ENCODE results near the gene OLIG2. TPM values are rescaled to one million over a fixed set of nuclear protein-coding genes. Genes with fewer than 3 reads are reported as not detected.

Gene OLIG2
- total RNA-seq (2021), result 0.60 to 0.79 TPM (median 0.71 TPM) in 3 replicates
- Bru-seq, nascent RNA, result percentile 33 among the genes with signal in this experiment
- long read RNA-seq, experiment 1, partial matches to known transcripts, result 0 of 2 reads
- long read RNA-seq, experiment 1, other reads (novel, unspliced or antisense), result 0 of 2 reads
- long read RNA-seq, experiment 2, partial matches to known transcripts, result 0 of 2 reads
- long read RNA-seq, experiment 2, other reads (novel, unspliced or antisense), result 0 of 2 reads
- long read RNA-seq, experiment 3, result 0 reads

GRCh38 chr21:33025489-33026442, at the start of gene OLIG2:
TSS of gene OLIG2 (plus strand) at chr21:33025935. CDS start at chr21:33026863, 928 bp downstream.
- Mint-ChIP-seq H3K9me3 (no peaks in the 10 kb centered on the region), H3K27me3 (ENCODE audit: low read depth) (peaks cover 100% of the 10 kb centered on the region), H3K27ac (no peak within 1 kb of the TSS), H3K36me3 (no peaks in the 10 kb centered on the region), H3K4me3 (peak within 1 kb of the TSS; percentile 73), H3K4me1 (peaks cover 60% of the 10 kb centered on the region)
- DNase-seq (ENCODE audit: low spot score) (peak; percentile 95), ATAC-seq (peak; percentile 87)
- ChIA-PET CTCF (interaction anchor here (0.9 to 3.3 kb wide), 29 partner anchors 8 to 419 kb away, joined by 3 to 82 read pairs (median 4); partner anchors contain the start of gene IFNAR1), POLR2A (interaction anchor here (0.5 to 1.8 kb wide), 4 partner anchors 10 to 151 kb away, joined by 3 to 4 read pairs (median 3); no protein-coding TSS in a partner anchor)
- 0 out of 2 replicates have a peak, but pooled peaks have one; percentile 3 for TF ChIP-seq PRDM15 (CRISPR knock-in tag; IDR thresholded peaks at IDR 0.05)
- TF ChIP-seq NFYB (CRISPR knock-in tag; conservative IDR thresholded peaks at IDR 0.05; ENCODE audit: low read depth), result peak; percentile 65
- peak; percentile 41; the same call in 1 of the 2 replicates for TF ChIP-seq SP1 (CRISPR knock-in tag; conservative IDR thresholded peaks at IDR 0.05)
- no peak for TF ChIP-seq ZNF671 (CRISPR knock-in tag; IDR thresholded peaks at IDR 0.05)
- 0 out of 2 replicates have a peak, but pooled peaks have one; percentile 4 for TF ChIP-seq ZNF423 (CRISPR knock-in tag; IDR thresholded peaks at IDR 0.05)
- TF ChIP-seq CREM (CRISPR knock-in tag; IDR thresholded peaks at IDR 0.05), result no peak

- DNase-seq (ENCODE audit: low spot score) (no peak), ATAC-seq (no peak)
- peaks cover 21% of the 10 kb centered on the region for H3K4me1 Mint-ChIP-seq
- no peaks in the 10 kb centered on the region for H3K36me3 Mint-ChIP-seq
- no peak overlapping the region for H3K27ac Mint-ChIP-seq
- H3K9me3 Mint-ChIP-seq, result no peaks in the 10 kb centered on the region
- no peak for TF ChIP-seq FOXK1 (CRISPR knock-in tag; IDR thresholded peaks at IDR 0.05)
- ChIA-PET CTCF (interaction anchor here (0.7 to 1.4 kb wide), 3 partner anchors 49 to 384 kb away, joined by 3 to 5 read pairs (median 3); partner anchors contain the start of gene OLIG2), POLR2A (no interaction called here)
- no peaks in the 10 kb centered on the region for H3K27me3 Mint-ChIP-seq (ENCODE audit: low read depth)
- no peak overlapping the region for H3K4me3 Mint-ChIP-seq
Observed at GRCh38 chr21:32976791-32977190, 48.9 kb upstream of the OLIG2 start.

- CTCF ChIA-PET, result interaction anchor here (0.7 to 1.4 kb wide), 3 partner anchors 48 to 384 kb away, joined by 3 to 5 read pairs (median 3); partner anchors contain the start of gene OLIG2
Observed at GRCh38 chr21:32977216-32977615, 48.5 kb upstream of the OLIG2 start.

More at GRCh38 chr21:32977216-32977615, 48.5 kb upstream of the OLIG2 start:
- no peak for TF ChIP-seq NFATC4 (CRISPR knock-in tag; IDR thresholded peaks at IDR 0.05)
- no peak for TF ChIP-seq SMAD4 (CRISPR knock-in tag; IDR thresholded peaks at IDR 0.05)
- TF ChIP-seq ZNF423 (CRISPR knock-in tag; IDR thresholded peaks at IDR 0.05), result no peak
- no peak for TF ChIP-seq AFF4 (CRISPR knock-in tag; IDR thresholded peaks at IDR 0.05; ENCODE audit: borderline replicate concordance)
- TF ChIP-seq ELF4 (CRISPR knock-in tag; IDR thresholded peaks at IDR 0.05; ENCODE audit: low read depth), result no peak
- TF ChIP-seq ZSCAN18 (CRISPR knock-in tag; IDR thresholded peaks at IDR 0.05), result no peak
- no peak for TF ChIP-seq CREB1 (CRISPR knock-in tag; IDR thresholded peaks at IDR 0.05)
- TF ChIP-seq GRHL2 (CRISPR knock-in tag; IDR thresholded peaks at IDR 0.05; ENCODE audit: insufficient replicate concordance, severe bottlenecking), result no peak
- no peak for TF ChIP-seq ZNF416 (CRISPR knock-in tag; IDR thresholded peaks at IDR 0.05)
- ATAC-seq, result no peak
- Mint-ChIP-seq H3K27me3 (ENCODE audit: low read depth) (no peaks in the 10 kb centered on the region), H3K4me1 (peaks cover 21% of the 10 kb centered on the region), H3K9me3 (no peaks in the 10 kb centered on the region), H3K36me3 (no peaks in the 10 kb centered on the region), H3K27ac (no peak overlapping the region), H3K4me3 (no peak overlapping the region)
- no peak for DNase-seq (ENCODE audit: low spot score)
- POLR2A ChIA-PET, result interaction anchor here (0.6 kb wide), 1 partner anchor 160 kb away, joined by 5 read pairs; no protein-coding TSS in a partner anchor
